Neural progenitor cell (in vitro differentiated cells): ENCODE results near the gene PARS2.

Source experiments
- EZH2 ChIP-seq: fragments of 200-600 bp; sonication (generic); IDR thresholded peaks from 2 replicates; pipeline ENCODE4 v1.6.1; 2017; ENCODE audit warnings: antibody characterized with exemption, mild to moderate bottlenecking, moderate library complexity
- EZH2phosphoT487 ChIP-seq: fragments of 200-600 bp; sonication (generic); IDR thresholded peaks from 2 replicates; pipeline ENCODE4 v1.6.1; 2017; ENCODE audit warnings: antibody characterized with exemption
- TF ChIP-seq, protein P1 (sequence below): fragments of 200-600 bp; sonication (generic); IDR thresholded peaks from 2 replicates; pipeline ENCODE4 v1.5.1; 2017; ENCODE audit warnings: antibody characterized with exemption, mild to moderate bottlenecking

DNA sequence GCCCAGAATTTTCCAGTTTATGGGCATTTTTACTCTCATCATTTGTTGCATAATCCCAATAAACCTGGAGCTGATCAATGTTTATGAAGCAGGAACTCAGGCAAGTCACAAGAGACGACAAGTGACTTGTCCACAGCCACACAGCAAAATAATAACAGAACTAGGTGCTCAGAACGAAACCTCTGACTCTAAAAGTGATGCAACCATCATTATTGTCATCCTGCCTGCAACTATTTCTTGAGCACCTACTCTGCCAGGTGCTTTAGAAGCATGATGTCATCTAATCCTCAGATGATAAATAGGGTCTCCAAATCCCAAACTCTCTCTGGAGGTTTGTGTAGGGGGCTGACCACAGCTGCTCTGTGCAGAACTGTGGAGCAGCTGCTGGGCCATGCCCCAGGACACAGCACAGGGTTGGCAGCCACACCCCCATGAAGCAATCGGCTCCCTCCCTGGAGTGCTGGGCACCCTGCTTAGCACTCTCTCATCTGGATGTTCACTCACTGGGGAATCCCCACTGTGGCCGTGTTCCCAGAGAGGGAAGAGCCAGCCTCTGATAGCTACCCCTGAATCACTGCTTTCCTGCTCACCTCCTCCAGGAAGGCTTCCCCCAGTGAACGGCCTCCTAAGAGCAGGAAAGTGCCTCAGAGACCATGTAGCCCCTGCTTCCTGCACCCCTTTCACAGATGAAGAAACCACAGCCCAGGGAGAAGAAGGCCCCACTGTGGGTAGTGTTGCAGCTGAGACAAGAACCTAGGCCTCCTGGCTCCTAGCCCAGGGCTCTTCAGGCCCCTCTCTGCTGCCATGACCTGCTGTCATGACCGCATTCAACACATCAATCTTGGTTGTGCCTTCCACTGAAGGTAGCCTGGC, 34.7 kb upstream of the PARS2 start:
- TF ChIP-seq EZH2phosphoT487 (no peak), EZH2 (no peak)
- TF ChIP-seq, protein P1, sequence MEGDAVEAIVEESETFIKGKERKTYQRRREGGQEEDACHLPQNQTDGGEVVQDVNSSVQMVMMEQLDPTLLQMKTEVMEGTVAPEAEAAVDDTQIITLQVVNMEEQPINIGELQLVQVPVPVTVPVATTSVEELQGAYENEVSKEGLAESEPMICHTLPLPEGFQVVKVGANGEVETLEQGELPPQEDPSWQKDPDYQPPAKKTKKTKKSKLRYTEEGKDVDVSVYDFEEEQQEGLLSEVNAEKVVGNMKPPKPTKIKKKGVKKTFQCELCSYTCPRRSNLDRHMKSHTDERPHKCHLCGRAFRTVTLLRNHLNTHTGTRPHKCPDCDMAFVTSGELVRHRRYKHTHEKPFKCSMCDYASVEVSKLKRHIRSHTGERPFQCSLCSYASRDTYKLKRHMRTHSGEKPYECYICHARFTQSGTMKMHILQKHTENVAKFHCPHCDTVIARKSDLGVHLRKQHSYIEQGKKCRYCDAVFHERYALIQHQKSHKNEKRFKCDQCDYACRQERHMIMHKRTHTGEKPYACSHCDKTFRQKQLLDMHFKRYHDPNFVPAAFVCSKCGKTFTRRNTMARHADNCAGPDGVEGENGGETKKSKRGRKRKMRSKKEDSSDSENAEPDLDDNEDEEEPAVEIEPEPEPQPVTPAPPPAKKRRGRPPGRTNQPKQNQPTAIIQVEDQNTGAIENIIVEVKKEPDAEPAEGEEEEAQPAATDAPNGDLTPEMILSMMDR: no peak
